Nephron (organoid): ENCODE results near the gene CRACR2B.

ENCODE experiments used
- H3K27ac Mint-ChIP-seq, 3 experiments: 2 replicates each; pipeline ENCODE4 v1.8.0; 2020; ENCODE audit warnings: mixed read lengths in 3 of 3, mild to moderate bottlenecking in 2 of 3, moderate library complexity in 1 of 3
- H3K27me3 Mint-ChIP-seq: 2 replicates; pipeline ENCODE4 v1.8.0; 2021; ENCODE audit warnings: low read depth, mild to moderate bottlenecking, moderate library complexity, mixed read lengths
- H3K36me3 Mint-ChIP-seq: 2 replicates; pipeline ENCODE4 v1.8.0; 2020; ENCODE audit warnings: low read depth, mixed read lengths
- H3K4me1 Mint-ChIP-seq: 2 replicates; pipeline ENCODE4 v1.8.0; 2020; ENCODE audit warnings: mixed read lengths
- H3K4me3 Mint-ChIP-seq, 3 experiments: 2 replicates each; pipeline ENCODE4 v1.8.0; 2020; ENCODE audit warnings: mild to moderate bottlenecking in 3 of 3, mixed read lengths in 3 of 3, moderate library complexity in 2 of 3
- H3K9me3 Mint-ChIP-seq: 2 replicates; pipeline ENCODE4 v1.8.0; 2020; ENCODE audit warnings: mixed read lengths
- TF ChIP-seq, protein P1 (sequence below), 3 experiments: fragments of 200-600 bp; sonication (generic); IDR thresholded peaks; one replicate each; pipeline ENCODE4 v1.5.0; 2021; ENCODE audit warnings: antibody characterized with exemption in 3 of 3; ENCODE audit not compliant: unreplicated experiment in 3 of 3

CRACR2B gene

DNA sequence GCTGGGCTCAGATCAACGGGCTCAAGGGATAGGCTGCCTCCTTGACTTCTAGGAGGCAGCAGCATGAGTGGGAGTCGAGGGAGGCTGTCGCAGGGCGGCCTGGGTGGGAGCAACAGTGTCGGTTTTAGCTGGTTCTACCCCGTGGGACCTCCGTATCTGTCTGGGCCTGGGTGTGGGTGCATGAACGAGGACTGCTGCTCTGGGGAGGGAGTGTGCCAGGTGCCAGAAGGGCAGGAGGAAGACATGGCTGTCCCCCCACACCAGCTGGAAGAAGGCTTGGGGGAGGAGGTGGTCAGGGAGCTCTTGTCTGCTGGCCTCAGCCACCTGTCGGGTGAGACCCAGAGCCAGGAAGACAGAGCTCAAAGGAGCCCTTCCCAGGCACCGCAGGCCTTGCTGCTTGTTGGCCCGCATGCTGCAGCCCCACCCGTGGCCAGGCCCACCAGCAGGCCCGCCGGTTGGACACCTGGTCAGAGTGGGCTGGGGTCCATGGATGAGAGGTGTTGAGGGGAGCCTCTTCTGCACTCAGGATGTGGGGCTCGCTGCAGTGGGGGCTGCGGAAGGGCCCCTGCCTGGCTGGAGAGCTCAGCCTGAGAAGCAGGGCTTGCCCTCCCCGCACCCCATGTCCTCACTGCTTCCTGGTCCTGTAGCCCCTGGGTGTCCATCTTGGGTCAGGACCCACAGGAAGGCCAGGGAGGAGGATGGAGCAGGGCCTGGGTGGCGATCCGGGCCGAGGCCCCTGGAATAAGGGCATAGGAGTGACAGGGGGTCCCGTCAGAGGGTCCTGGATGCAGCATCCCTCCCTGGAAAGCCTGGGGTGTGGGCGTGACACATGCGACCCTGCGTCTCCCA is 41.3 kb upstream of the CRACR2B start:
- H3K36me3 Mint-ChIP-seq, result peaks cover 9% of the 10 kb centered on the region
- TF ChIP-seq, protein P1, sequence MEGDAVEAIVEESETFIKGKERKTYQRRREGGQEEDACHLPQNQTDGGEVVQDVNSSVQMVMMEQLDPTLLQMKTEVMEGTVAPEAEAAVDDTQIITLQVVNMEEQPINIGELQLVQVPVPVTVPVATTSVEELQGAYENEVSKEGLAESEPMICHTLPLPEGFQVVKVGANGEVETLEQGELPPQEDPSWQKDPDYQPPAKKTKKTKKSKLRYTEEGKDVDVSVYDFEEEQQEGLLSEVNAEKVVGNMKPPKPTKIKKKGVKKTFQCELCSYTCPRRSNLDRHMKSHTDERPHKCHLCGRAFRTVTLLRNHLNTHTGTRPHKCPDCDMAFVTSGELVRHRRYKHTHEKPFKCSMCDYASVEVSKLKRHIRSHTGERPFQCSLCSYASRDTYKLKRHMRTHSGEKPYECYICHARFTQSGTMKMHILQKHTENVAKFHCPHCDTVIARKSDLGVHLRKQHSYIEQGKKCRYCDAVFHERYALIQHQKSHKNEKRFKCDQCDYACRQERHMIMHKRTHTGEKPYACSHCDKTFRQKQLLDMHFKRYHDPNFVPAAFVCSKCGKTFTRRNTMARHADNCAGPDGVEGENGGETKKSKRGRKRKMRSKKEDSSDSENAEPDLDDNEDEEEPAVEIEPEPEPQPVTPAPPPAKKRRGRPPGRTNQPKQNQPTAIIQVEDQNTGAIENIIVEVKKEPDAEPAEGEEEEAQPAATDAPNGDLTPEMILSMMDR (IDR thresholded peaks at IDR 0.05; ENCODE audit: unreplicated experiment in 3 of 3), result no peak
- no peaks in the 10 kb centered on the region for H3K9me3 Mint-ChIP-seq
- H3K4me1 Mint-ChIP-seq, result peaks cover 20% of the 10 kb centered on the region
- H3K4me3 Mint-ChIP-seq, result no peak overlapping the region
- H3K27ac Mint-ChIP-seq, result peak overlapping the region in 2 of 3 experiments; percentile 68 to 84
- H3K27me3 Mint-ChIP-seq, result no peaks in the 10 kb centered on the region

DNA sequence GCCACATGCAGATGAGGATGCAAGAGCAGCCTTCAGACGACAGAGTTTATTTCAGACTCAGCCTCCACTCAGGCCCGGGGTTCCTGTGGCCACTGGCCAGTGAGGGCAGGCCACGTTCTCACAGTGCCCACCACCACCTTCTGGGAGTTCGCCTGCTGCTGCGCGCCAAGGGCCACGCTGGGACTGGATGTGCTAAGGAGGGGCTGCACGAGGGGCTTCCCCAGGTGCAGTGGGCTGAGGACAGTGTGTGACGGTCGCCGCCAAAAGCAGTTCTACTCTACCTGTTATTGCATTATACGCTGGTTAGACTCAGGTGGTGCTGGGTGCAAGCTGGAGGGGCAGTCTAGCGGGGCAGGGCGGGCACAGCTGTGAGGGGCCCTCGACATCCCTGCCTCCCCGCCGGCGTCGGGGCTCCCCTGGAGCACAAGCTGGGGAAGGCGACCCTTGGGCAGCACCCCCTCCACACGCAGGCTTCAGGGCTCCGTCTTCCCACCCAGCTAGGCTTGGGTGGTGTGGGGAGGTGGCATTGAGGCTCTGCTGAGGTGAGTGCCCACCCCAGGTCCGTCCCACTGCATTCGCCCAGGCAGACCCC is 40.5 kb upstream of the CRACR2B start:
- TF ChIP-seq, protein P1 (IDR thresholded peaks at IDR 0.05; ENCODE audit: unreplicated experiment in 3 of 3), result no peak
- H3K4me1 Mint-ChIP-seq, result peaks cover 20% of the 10 kb centered on the region
- H3K27ac Mint-ChIP-seq, result no peak overlapping the region
- no peaks in the 10 kb centered on the region for H3K9me3 Mint-ChIP-seq
- peaks cover 9% of the 10 kb centered on the region for H3K36me3 Mint-ChIP-seq
- no peaks in the 10 kb centered on the region for H3K27me3 Mint-ChIP-seq
- H3K4me3 Mint-ChIP-seq, result no peak overlapping the region

DNA sequence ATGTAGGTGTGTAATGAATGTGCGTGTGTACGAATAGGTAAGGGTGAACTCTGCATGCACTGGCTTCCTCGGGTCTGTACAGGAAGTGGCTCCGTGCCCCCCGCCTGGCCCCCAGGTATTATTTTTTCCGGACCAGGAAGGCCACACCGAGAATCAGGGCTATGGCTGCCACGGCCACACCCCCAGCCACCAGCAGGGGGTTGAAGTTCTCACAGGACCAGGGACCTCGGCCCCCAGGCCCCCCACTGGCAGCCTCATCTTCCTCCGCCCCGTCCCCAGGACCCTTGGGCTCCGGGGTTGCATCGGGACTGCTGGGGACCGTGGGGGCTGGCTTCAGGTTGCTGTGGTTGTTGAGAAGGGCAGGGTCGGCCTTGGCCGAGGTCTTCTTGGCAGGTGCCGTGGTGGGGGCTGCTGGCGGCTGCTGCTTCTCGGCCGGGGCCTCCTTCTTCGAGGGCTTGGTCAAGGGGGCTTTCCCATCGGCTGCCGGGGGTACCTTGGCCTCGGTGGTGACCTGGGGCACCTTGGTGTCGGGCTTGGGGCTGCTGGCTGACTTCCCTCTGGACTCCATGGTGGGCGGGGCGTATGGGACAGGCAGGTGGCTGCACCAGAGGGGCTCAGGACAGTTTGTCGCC is 39.6 kb upstream of the CRACR2B start:
- H3K27ac Mint-ChIP-seq, result no peak overlapping the region
- H3K4me1 Mint-ChIP-seq, result peaks cover 18% of the 10 kb centered on the region
- peaks cover 9% of the 10 kb centered on the region for H3K36me3 Mint-ChIP-seq
- H3K4me3 Mint-ChIP-seq, result no peak overlapping the region
- no peaks in the 10 kb centered on the region for H3K9me3 Mint-ChIP-seq
- TF ChIP-seq, protein P1 (IDR thresholded peaks at IDR 0.05; ENCODE audit: unreplicated experiment in 3 of 3), result no peak
- no peaks in the 10 kb centered on the region for H3K27me3 Mint-ChIP-seq

DNA sequence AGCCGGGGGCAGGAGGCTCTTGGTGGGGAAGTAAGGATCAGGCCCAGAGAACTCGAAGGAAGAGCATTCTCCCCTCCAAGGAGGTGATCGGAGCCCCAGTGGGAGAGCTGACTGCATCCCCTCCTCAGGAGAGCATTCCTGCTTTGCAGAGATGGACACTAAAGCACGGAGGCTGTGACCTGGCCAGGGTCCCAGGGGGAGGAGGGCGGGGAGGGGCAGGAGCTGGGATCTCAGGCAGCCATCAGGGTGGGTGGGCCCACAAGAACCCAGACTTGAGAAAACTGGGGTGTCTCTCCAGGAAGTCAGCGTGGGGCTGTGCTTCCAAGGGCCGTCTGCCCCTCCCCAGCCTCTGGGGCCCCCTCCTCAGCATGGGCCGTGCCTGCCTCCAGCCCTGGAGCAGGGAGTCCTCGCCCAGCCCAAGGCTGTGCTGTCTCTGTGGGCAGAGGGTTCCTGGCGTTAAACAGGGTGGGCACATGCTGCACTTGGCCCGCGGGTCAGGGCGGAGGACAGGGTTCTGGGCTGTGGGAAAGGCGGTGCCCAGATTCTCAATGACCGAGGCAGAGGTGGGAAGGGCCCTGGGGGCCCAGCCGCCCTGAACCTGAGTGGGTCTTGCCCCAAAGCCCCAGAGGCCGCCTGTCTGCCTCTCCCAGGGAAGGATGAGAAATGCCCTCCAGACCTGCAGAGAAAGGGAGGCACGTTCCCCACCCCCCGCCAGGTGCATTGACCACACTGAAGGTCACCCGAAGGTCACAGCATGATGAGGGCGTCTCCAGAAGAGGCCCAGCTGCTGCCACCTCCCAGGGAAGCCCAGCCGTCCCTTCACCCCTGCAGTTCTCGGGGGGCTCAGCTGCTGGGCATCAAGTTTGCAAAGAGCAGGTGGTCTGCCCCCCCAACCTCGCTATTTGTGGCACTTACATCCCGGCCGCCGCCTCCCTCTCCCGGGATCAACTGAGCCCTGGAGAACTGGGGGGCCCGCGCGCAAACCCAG is 38.5 kb upstream of the CRACR2B start:
- Mint-ChIP-seq H3K27me3 (no peaks in the 10 kb centered on the region), H3K9me3 (no peaks in the 10 kb centered on the region), H3K4me3 (no peak overlapping the region), H3K4me1 (peaks cover 8% of the 10 kb centered on the region), H3K27ac (no peak overlapping the region), H3K36me3 (peaks cover 3% of the 10 kb centered on the region)
- TF ChIP-seq, protein P1 (IDR thresholded peaks at IDR 0.05; ENCODE audit: unreplicated experiment in 3 of 3), result no peak

DNA sequence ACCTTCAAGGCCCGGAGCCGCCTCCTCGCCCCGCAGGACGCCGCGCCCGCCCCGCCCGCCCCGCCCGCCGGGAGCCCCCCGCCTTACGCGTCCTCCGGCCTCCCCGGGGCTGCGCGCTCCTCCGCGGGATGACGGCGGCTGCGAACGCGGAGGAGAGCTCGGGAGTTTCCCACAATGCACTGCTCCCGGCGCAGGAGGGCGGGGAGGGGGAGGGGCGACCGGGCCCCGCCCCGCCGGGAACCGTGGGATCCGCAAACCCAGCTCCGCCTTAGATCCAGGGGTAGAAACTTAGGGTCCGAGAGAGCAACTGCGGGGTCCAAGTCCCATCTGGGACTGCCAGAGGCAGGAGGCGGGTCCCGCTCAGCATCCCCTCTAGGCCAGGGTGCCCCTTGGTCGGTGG is 37.8 kb upstream of the CRACR2B start, which contains the start of gene CEND1:
CEND1 (minus strand) TSS at position 148 of the 400 bp plus-strand sequence. CDS start 1,514 bp downstream, outside the sequence.
- TF ChIP-seq, protein P1 (IDR thresholded peaks at IDR 0.05; ENCODE audit: unreplicated experiment in 3 of 3), result no peak
- Mint-ChIP-seq H3K36me3 (peaks cover 3% of the 10 kb centered on the region), H3K27ac (no peak within 1 kb of the TSS), H3K27me3 (no peaks in the 10 kb centered on the region), H3K4me3 (peak within 1 kb of the TSS in 1 of 3 experiments; percentile 13), H3K4me1 (peaks cover 8% of the 10 kb centered on the region), H3K9me3 (no peaks in the 10 kb centered on the region)
